HG03103 (cell line): ENCODE measurements around the gene POU2AF3.
"Not testable (repeated sequence)": the region's sequence is repeated elsewhere in the genome, so short reads cannot be mapped to it uniquely, and the experiment has no call there.

Experiments used
- ATAC-seq: cut with Tn5 transposase; IDR thresholded peaks from one replicate; pipeline ENCODE4 v1.9.1; 2021; ENCODE audit warnings: low read depth; ENCODE audit not compliant: unreplicated experiment

The POU2AF3 gene

DNA sequence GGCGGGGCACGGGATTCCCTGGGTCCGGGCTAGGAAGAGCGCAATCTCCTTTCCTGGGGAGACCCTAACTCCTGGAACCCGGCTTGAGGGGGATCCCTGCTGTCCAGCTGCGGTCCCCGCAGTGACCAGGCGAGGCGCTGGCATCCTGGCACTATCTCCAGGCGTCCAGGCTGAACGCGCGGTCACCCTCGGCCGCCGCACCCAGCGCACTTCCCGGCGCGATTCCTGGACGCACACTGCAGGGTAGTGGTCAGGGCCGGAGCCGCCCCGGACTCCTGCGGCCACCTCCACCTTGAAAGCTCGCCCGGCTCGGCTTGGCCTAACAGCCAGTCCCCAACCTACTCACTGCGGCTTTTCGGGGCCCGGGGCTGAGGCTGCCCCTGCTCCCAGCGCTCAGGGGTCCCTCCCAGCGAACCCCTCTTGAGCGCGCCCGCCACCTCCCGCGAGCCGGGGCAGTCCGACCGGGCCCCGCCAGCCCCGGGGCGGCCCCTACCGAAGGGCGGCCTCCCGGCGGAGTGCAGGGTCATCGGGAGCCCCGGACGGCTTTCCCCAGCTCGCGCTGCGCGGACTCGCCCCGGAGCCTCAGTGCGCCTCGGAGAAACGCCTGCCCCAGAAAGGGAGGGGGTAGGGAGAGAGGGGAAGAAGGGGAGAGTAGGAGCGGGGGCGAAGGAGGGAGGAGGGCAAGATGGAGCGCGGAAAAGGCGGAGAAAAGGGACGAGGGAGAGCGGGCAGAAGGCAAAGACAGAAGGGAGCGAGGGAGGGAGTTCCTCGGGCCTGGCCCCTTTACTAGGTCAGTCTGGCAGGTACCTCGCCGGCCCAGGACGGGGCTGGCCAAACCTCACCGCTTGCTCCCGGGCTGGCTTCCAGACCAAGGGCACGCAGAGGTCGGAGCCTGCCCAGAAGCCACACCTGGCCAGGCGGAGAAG is 1.0 kb downstream of the POU2AF3 start:
- ATAC-seq = no peak

DNA sequence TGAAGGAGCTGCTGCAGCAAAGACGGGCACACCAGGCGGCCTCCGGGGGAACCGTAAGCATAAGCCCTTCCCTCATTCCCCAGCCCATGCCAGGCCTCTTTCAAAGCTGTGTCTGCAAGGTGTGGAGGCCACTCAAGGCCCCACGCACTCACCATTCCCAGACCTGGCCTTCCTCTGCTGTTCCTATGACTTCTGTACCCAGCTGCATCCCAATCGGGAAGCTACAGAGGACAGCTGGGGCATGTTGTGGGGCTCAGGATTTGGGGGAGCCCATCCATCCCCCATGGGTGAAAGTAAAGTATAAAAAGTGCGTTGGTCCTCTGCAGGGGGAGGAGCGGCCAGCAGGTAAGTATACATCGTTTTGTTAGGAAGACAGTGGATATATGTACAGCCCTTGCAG is 2.2 kb downstream of the POU2AF3 start:
- no peak for ATAC-seq

DNA sequence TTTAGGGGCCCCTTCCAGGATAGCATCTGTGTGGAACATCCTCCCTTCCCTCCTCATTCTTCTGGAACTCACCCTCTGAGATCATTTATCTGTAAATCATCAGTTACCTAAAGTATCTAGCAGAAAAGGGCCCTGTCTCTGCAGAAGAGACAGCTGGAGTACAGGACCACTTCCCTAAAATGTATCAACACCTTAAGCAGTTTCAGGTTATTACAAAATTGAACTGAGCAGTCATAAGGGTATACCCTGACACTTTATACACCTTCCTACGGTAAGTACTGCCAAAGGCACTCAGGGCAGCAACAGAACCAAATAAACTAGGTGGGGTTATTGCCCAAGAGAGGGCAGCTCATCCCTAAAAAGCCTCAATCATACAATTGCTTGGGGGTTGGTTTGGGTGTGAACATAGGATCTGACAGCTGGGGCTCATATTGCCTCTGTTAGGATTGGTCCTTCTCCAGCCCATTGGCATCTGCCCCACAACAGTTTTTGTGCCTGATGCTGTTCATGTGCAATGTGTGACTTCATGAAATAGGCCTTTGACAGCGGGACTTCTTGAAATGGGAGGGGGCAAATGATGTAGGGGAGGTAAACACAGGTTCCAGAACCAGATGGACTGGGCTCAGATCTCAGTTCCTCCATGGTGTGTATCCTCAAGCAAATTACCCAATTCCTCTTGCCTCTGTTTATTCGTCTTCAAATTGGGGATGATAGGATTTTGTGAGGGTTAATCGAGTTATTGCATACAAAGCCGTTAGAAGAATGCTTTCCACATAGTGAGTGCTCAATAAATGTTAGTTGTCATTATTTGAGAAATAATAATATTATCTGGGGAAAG is 2.9 kb downstream of the POU2AF3 start:
- ATAC-seq = no peak

DNA sequence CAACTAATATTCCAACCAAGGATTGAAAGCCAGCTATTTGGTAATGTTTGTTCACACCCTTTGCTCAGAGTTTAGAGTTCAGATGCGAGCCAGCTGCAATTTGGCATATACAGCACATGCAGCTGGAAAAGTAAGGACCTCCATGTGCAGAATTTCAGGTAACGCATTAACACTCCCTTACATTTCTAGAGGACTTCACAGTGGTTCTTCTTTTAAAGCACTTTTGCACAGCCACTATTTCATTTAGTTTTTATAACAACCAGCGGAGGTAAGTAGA is 3.4 kb downstream of the POU2AF3 start:
- ATAC-seq = no peak

DNA sequence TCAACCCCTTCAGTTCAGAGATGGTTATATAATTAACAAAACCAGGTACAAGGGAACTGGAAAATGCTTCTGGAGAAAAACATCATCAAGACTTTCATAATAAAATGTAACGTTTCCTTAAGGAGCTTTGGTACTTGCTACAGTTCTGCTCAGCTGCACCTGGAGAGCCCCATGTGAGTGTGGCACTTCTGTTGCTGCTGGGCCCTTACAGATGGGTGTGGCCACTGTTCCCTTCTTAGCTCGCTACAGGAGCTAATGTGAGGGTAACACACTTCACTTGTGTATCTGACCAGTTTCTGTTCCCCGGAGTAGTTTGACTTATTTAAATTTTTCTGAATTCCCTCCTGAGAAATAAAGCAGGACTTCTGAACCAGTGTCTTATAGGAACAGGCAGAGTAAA is 4.0 kb downstream of the POU2AF3 start:
- no peak for ATAC-seq

DNA sequence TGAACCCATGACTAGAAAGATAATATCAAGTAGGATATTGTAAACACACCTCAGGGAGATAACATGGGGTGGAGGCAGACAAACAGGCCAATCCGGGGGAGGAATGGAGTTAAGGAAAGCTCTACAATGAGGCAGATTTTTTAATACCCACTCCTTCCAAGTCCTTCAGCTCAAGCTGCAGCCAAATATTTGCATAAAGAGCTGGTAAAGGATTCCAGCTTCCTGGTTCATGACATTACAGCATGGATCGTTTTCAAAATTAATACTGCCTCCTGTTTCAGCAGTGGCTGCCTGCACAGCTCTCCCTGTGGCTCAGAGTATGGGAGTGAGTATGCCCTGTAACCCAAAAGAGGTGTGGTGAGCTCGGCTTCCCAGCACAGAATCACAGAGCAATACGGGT is 5.1 kb downstream of the POU2AF3 start:
- ATAC-seq = no peak

DNA sequence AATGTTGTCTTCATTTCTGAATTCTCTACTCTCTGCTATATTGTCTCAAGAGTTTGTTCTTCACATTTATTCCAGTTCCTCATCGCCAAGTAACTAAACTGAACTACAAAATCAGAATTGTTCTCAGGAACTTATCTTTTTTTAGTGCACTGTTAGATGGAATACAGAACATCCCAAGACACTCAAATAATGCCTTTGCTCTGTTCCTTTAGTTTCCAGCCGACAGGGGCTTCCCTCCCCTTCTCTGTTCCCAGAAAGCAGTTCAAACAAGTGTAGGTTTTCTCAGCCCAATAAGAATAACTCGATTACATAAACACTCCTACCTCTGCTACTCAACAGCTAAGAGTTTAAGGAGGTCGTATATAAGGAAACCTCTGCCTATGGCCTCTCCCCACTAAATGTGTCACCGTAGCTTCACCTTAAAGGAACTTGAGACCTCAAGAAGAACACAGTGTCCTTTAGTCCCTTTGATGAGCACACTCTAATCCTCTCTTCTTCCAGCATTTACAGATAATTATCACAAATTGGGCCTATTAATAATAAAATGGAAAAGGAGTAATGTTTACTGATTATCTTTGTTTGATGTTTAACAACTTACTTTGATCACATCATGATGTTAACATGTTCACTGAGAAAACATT is 6.9 kb downstream of the POU2AF3 start:
- no peak for ATAC-seq

DNA sequence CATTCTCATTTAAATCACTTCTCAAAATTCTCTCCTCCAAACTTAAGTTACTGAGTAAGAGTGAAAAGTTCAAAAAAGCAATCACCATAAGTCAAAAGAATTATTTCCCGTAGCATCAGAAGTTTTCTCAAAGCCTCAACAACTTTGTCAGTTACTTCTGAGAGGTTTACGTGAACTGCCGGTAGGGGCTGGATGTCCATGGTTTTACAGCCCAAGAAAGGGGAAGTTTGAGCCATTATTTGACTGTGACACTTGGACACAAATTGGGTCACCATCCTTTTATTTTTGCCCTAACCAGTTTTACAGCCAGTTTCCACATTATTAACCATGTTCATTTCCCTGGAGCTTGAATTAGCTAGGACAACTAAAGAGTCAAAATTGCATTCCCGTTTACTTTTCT is 7.5 kb downstream of the POU2AF3 start:
- no peak for ATAC-seq

DNA sequence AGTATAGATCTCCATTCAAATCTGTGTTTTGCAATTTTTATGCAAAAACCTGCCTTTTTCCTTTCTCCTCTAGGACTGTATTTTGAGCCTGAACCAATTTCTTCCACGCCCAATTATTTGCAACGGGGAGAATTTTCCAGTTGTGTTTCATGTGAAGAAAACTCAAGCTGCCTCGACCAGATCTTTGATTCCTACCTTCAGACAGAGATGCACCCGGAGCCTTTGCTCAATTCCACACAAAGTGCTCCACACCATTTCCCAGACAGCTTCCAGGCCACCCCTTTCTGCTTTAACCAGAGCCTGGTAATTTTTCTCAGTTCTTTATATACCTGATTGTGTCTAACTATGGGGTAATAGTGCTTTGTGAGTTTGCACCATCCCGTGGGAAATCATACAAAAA is 8.0 kb downstream of the POU2AF3 start:
- ATAC-seq = no peak

DNA sequence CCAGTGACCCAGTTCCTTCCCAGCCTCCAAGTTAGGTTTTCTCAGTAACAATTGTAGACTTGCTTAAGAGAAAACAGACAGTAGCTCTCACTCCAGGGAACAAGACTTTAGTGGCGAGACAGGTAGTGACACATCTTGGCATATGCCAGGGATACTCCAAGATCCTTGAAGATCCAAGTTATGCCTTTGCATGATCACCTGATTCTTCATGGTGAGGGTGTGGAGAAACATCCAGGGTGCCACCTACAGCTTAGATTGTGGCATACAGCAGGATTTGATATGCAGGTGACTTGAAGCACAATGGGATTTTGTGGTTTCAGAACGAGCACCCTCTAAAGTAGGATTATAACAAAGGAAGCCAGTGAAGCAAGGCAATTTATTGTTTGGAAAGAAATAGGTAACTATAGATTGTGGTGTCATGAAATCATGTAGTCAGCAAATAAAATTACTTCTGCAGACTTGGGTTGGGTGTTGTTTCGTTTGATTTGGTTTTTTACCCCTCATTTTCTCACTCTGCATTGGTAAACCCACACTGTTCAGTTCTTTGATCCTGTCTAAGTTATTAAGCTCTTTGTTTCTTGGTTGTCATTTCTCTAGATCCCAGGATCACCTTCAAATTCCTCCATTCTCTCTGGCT is 9.2 kb downstream of the POU2AF3 start:
- no peak for ATAC-seq

DNA sequence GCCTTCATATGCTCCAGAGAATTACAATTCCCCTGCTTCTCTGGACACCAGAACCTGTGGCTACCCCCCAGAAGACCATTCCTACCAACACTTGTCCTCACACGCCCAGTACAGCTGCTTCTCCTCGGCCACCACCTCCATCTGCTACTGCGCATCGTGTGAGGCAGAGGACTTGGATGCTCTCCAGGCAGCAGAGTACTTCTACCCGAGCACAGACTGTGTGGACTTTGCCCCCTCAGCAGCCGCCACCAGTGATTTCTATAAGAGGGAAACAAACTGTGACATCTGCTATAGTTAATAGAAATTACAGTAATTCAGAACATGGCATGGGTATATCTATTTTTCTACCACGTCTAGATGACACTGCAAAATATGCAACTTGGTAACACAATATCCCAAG is 9.8 kb downstream of the POU2AF3 start:
- no peak for ATAC-seq

DNA sequence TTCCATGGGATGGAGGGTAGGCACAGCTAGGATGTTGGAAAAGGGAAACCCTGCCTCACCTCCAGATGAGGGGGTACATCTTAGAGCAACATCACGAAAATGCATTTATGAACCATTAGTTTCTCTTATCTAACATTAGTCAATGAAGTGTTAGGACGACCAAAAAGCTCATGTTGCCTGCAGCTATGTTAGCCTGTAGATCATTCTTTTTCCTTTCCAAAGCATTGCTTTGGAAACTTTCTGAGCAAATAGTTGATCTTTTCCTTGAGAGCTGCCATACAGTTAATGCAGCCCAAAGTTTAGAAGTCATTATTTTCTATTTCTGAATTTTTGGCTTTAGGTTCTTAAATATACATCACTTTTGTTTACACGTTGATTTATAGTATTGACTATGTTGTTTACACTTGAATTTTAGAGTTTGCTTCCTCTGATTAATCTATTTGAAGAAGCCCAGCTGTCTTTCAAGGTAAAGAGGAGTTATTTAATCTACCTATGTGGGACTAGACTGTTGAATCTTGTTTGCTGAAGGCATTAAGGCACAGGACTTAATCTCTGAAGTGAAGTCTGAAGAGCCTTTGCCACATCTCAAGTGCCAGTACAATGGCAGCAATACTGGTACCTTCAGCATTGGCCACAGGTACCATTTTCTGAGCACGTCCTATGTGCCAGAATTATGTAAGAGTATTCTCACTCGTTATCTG is 11.0 kb downstream of the POU2AF3 start:
- no peak for ATAC-seq

DNA sequence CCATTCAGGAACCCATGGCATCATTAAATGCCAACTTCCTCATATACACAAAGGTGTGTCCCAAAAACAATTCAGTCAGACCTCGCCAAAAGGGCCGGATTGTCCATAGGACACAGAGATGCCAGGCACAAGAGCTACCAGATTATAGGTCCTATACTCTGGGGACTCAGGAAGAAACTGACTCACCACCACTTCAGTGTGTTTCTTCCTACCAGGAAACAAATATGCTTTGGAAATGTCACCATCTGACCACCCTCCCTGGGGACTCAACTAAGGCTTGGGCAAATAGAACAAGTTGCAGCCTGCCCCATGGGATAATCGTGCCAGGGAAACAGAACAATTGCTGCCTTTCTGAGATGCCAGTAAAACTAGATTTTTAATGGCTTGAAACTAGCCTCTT is 11.7 kb downstream of the POU2AF3 start:
- no peak for ATAC-seq

DNA sequence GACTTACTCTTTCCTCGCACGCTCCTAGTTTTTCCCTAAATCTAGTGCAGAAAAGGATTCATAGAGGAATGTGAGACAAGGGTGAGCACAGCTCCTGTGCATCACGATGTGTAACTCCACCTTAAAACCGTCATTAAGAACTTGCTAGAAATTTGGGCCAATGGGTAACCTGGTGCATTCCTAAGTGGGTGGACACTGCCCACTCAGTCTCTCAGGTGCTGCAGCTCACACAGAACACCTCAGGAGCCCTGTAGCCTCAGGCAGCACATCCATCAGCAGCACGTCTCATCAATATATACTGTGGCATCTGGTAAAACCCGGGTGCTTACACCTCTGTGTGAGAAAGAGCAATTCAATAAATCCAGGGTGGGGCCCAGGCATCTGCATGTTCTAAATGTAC is 12.4 kb downstream of the POU2AF3 start:
- ATAC-seq = no peak

DNA sequence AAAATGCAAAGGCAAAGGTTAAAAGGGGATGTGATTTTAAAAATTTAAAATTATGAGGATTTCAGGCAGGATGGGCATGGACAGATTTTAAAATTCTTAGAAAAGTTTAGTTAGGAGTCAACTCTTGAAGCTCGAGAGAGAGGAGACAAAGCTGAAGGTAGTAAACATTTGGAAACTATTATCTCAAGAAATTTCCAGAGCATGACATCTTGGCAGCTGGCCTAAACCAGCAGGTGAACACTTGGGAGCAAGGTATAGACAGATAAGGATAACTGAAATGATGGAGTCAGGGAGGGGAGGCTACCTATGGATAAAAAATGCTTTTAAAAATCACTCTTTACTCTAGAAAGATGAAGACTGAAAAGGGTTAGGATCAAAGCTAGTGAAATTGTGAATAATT is 13.7 kb downstream of the POU2AF3 start:
- no peak for ATAC-seq

DNA sequence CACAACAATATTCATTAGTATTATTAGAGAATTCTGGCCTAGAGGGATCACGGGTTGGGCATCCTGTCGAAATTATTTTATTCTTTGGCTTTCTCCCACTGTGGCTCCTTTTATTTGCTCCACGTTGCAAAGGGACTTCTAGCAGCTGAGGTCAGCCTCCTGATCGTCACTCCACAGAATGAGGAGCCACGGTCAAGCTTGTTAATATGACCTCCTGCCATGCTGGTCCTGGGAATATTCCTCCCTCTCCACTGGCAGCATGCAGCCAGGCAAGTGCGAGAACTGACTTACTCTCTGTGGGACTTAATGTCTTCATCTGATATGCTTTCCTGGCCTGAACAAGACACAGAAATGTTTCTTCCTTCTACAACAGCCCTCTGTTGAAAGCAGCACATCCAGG is 20.9 kb downstream of the POU2AF3 start:
- no peak for ATAC-seq

DNA sequence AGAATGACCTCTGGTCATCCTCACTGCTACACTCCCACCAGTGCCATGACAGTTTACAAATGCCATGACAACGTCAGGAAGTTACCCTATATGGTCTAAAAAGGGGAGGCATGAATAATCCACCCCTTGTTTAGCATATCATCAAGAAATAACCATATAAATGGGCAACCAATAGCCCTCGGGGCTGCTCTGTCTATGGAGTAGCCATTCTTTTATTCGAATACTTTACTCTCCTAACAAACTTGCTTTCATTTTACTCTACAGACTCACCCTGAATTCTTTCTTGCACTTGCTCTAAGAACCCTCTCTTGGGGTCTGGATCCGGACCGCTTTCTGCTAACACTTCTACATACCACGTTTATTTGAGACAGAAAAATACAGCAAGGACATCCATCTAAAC is 21.9 kb downstream of the POU2AF3 start:
- not testable (repeated sequence) for ATAC-seq

DNA sequence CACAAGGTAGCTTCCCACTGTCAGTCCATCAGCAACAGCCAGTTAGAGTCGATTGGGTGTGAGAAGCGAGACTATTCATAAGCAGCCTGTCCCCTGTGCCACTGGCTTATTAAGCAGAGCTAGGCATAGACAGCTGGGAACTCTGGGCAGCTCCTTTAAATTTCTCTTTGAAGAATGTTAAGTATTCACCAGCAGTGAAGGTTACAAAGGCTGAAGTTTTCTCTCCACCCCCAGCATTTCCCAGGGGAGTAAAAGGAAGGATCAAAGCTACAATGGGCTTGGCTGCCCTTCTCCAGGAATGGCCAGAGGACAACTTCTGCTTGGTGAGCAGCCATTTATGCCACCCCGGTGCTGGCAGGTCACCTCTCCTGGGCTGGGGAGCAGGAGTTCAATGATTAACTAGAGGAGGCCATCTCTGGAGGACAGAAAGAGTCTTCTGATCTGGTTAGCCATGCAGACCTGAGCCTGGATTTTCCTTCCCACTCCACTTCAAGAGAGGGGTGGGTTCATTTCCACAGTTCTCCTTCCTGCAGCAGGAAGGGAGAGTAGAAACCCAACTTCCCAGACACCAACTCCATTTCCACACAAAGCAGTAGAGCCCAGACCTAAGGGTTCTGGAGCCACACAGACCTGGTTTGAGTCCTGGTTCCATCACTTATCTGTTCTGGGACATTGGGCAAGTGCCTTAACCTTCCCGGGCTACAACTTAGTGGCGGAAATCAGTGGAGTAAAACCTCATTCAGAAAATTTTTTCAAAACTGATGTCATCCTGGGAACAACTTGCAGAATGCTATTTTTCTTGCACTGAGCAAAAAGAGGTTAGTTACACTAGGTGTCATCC is 22.6 kb downstream of the POU2AF3 start:
- ATAC-seq = no peak

DNA sequence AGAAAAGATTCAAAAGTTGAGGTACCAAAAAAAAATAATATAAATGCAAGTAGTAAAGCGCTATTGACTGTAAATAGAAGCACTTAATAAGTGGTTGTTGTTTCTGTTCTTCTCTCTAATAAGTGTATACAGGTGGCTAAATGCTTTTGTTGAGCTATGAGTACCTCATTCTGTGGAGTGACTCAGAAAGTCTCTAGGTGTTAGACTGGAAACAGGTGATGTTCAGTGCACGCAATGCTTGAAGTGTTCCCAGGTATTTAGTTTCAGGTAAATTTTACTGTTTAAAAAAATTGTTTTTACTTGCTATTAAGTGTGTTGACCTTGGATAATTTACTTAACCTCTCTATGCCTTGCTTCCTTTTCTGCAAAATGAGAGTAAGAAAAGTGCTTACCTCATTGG is 24.2 kb downstream of the POU2AF3 start:
- no peak for ATAC-seq
